Pancreas (tissue), 10 donors: ENCODE data around the gene MAP7D1. TPM values are rescaled to one million over a fixed set of nuclear protein-coding genes. Genes with fewer than 3 reads are reported as not detected.
A peak's percentile ranks its signal among the peaks of the same experiment; 100 is the strongest.
"Not testable (repeated sequence)": the region's sequence is repeated elsewhere in the genome, so short reads cannot be mapped to it uniquely, and the experiment has no call there.

Source experiments
- ATAC-seq, 4 donors: fragments of 200-7000 bp; cut with Tn5 transposase; one replicate each; pipeline versions ENCODE4 v1.8.0 to v1.9.1; 2020; ENCODE audit warnings: mild to moderate bottlenecking in 4 of 4, moderate library complexity in 4 of 4
- DNase-seq, 6 donors: peaks; one replicate each; pipeline ENCODE4 v3.0.0-alpha.2; 2020
- FAIRE-seq: peaks from 2 replicates; lab custom pipeline; 2012; peaks lifted over from hg19 to GRCh38; lab: Jason Lieb, UNC
- H3K27ac ChIP-seq, 4 donors: fragments of 200-600 bp; sonication (generic); 1 replicate in 3 of 4; 2 replicates in 1 of 4; pipeline versions ENCODE4 v1.5.0 to v1.8.0; 2020
- H3K27me3 ChIP-seq, 4 donors: fragments of 200-600 bp; one replicate each; pipeline ENCODE4 v1.8.0; 2021
- H3K36me3 ChIP-seq, 3 donors: fragments of 200-600 bp; sonication (generic) in 1 of 3; one replicate each; pipeline versions ENCODE4 v1.5.0 to v1.8.0; 2020 to 2021
- H3K4me1 ChIP-seq, 3 donors: fragments of 200-600 bp; one replicate each; pipeline ENCODE4 v1.8.0; 2021
- H3K4me3 ChIP-seq, 4 donors: fragments of 200-600 bp; sonication (generic) in 2 of 4; one replicate each; pipeline versions ENCODE4 v1.5.0 to v1.8.0; 2020 to 2021
- H3K9me3 ChIP-seq, 4 donors: fragments of 200-600 bp; one replicate each; pipeline ENCODE4 v1.8.0; 2021
- WGBS, 2 donors: extraction: QIAGEN DNeasy Blood & Tissue Kit; methylation state at CpG; one replicate each; pipeline ENCODE4 v1.1.7; 2013; 5-methylcytosine and 5-hydroxymethylcytosine counted together
- intact Hi-C, 3 donors: fragments of 100-400 bp; cut with DNase I; formaldehyde crosslinking; loops; one replicate each; pipeline versions ENCODE4 v1.11.1 to v1.14.2; 2022
- polyA plus RNA-seq, 2 donors: library from polyadenylated mRNA; stranded (reverse); fragments of 200-250 nt; gene quantifications; one replicate each; pipeline ENCODE4 v1.2.3, GENCODE V29; 2013
- total RNA-seq, 6 donors: library from RNA; stranded (reverse); fragmentation: NEBNext Ultra II Directional in 4 of 6; extraction: Animal tissue kit (Norgen Biotek cat#: 25700) in 4 of 6; gene quantifications; one replicate each; pipeline versions ENCODE4 v1.2.1 to v1.2.4, GENCODE V29; 2021 to 2023
- TF ChIP-seq, protein P1 (sequence below), 4 donors: fragments of 200-600 bp; sonication (generic) in 3 of 4; IDR thresholded peaks; one replicate each; pipeline versions ENCODE4 v1.5.0 to v1.8.0; 2021; ENCODE audit warnings: antibody characterized with exemption in 4 of 4
- donor health status: healthy with polysubstance abuse.
- donor health status: DM: no; HTN: no; CAD: no; lungs with moderate emphysema.
- donor health status: DM: no; HTN: no; CAD: no.
- donor health status: control.
- donor health status: control.
- donor health status: Bipolar disorder and iron deficiency.
- donor health status: DM: yes; HTN: yes; CAD: no.
- donor health status: DM: no; HTN: no; CAD: no.
- donor health status: DM: no; HTN: no; CAD: no.
- donor health status: DM: yes; HTN: yes; CAD: no.

MAP7D1 gene
- total and polyA plus RNA-seq, 8 donors: 12.5 to 39.3 (median 22.3) TPM

DNA sequence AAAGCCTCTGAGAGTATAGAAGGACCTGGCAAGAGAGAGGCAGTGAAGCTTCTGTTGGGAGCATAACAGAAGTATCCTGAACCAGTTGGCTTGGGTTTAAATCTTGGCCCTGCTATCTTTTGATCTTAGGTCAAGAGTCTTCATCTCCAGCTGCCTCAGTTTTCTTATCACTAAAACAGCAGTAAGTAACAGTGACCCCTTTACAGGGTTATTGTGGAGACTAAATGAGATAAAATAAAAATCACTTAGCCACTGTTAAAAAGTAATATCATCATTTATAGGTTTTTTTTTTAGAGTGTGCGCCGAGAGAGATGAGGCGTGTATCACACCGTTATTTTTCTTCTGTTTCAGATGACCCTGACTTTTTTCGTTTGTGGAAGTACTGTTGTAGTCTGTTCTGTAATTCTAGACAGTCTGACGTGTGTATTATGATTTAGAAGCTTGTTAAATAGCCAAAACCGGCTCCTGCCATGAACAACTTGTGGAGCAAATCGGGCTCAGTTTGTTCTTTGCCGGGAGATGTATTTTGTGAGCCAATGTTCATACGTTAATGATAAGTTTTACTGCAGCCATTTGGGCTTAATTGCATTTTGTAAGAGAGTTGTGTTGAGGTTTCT lies 69.4 kb downstream of the MAP7D1 start:
- peaks cover 12 to 25% (median 22%) of the 10 kb centered on the region in 3 donors for H3K4me1 ChIP-seq
- ATAC-seq: no peak
- TF ChIP-seq, protein P1, sequence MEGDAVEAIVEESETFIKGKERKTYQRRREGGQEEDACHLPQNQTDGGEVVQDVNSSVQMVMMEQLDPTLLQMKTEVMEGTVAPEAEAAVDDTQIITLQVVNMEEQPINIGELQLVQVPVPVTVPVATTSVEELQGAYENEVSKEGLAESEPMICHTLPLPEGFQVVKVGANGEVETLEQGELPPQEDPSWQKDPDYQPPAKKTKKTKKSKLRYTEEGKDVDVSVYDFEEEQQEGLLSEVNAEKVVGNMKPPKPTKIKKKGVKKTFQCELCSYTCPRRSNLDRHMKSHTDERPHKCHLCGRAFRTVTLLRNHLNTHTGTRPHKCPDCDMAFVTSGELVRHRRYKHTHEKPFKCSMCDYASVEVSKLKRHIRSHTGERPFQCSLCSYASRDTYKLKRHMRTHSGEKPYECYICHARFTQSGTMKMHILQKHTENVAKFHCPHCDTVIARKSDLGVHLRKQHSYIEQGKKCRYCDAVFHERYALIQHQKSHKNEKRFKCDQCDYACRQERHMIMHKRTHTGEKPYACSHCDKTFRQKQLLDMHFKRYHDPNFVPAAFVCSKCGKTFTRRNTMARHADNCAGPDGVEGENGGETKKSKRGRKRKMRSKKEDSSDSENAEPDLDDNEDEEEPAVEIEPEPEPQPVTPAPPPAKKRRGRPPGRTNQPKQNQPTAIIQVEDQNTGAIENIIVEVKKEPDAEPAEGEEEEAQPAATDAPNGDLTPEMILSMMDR (IDR thresholded peaks at IDR 0.05): no peak
- intact Hi-C loops: no loop called here
- peak overlapping the region; percentile 76 to 96 (median 92) for H3K27ac ChIP-seq
- no peak for FAIRE-seq
- no peaks in the 10 kb centered on the region for H3K27me3 ChIP-seq
- DNase-seq: no peak
- H3K9me3 ChIP-seq: no peaks in the 10 kb centered on the region
- peaks cover 0 to 7% (median 0%) of the 10 kb centered on the region in 3 donors for H3K36me3 ChIP-seq
- 6 to 7% methylated on average over 10 of the region's 10 CpGs for WGBS, 2 donors
- peak overlapping the region; percentile 70 to 82 (median 72) for H3K4me3 ChIP-seq

- ATAC-seq, H3K27ac ChIP-seq, intact Hi-C loops, H3K9me3 ChIP-seq, DNase-seq, H3K4me3 ChIP-seq, H3K27me3 ChIP-seq, FAIRE-seq: not testable (repeated sequence)
- Histone ChIP-seq H3K4me1 (peaks cover 12 to 17% (median 16%) of the 10 kb centered on the region in 3 donors), H3K36me3 (peaks cover 0 to 14% (median 0%) of the 10 kb centered on the region in 3 donors)
- 95 to 96% methylated on average over 12 of the region's 12 CpGs for WGBS, 2 donors
Measured at GRCh38 chr1:36230279-36230678, 74.3 kb downstream of the MAP7D1 start.

Other genes with a start within 250 kb of the MAP7D1 start
- gene AGO3, start 225.1 kb upstream of the MAP7D1 start, total RNA-seq: 10 to 100 TPM in 3 of 6 donors, 1 to 10 TPM in 3; 7.7 to 16.6 (median 9.9) TPM
- 1 to 10 TPM; 2.2 to 2.8 TPM for gene AGO3, start 225.1 kb upstream of the MAP7D1 start, polyA plus RNA-seq
- gene TEKT2, start 72.1 kb upstream of the MAP7D1 start, total RNA-seq: 1 to 10 TPM; 1.3 to 2.7 (median 1.6) TPM
- gene TEKT2, start 72.1 kb upstream of the MAP7D1 start, polyA plus RNA-seq: 10 to 100 TPM in 1 of 2 donors, 1 to 10 TPM in 1; 6.5 to 17.6 TPM
- 10 to 100 TPM in 2 of 6 donors, 1 to 10 TPM in 4; 6.1 to 13.2 (median 8.4) TPM for gene ADPRS, start 67.3 kb upstream of the MAP7D1 start, total RNA-seq
- 10 to 100 TPM; 14.9 to 28.8 TPM for gene ADPRS, start 67.3 kb upstream of the MAP7D1 start, polyA plus RNA-seq
- 1 to 10 TPM in 2 of 6 donors, under 1 TPM in 4; 0.12 to 3.3 (median 0.34) TPM for gene COL8A2, start 30.9 kb upstream of the MAP7D1 start, total RNA-seq
- gene COL8A2, start 30.9 kb upstream of the MAP7D1 start, polyA plus RNA-seq: under 1 TPM; 0.31 to 0.42 TPM
- gene TRAPPC3, start 6.7 kb upstream of the MAP7D1 start, total RNA-seq: 10 to 100 TPM; 24.6 to 29.5 (median 27.0) TPM
- gene TRAPPC3, start 6.7 kb upstream of the MAP7D1 start, polyA plus RNA-seq: 10 to 100 TPM; 21.8 to 41.5 TPM
- gene THRAP3, start 68.3 kb downstream of the MAP7D1 start, total RNA-seq: 10 to 100 TPM; 24.0 to 54.7 (median 34.8) TPM
- gene THRAP3, start 68.3 kb downstream of the MAP7D1 start, polyA plus RNA-seq: 10 to 100 TPM; 17.0 to 27.5 TPM
- gene SH3D21, start 150.2 kb downstream of the MAP7D1 start, total RNA-seq: 1 to 10 TPM in 2 of 6 donors, under 1 TPM in 4; 0.41 to 1.7 (median 0.58) TPM
- 1 to 10 TPM; 1.7 to 2.6 TPM for gene SH3D21, start 150.2 kb downstream of the MAP7D1 start, polyA plus RNA-seq
- gene EVA1B, start 167.5 kb downstream of the MAP7D1 start, total RNA-seq: 10 to 100 TPM in 1 of 6 donors, 1 to 10 TPM in 5; 3.3 to 11.4 (median 3.9) TPM
- 10 to 100 TPM; 13.3 to 14.0 TPM for gene EVA1B, start 167.5 kb downstream of the MAP7D1 start, polyA plus RNA-seq
- gene STK40, start 229.8 kb downstream of the MAP7D1 start, total RNA-seq: 10 to 100 TPM; 32.9 to 68.1 (median 40.8) TPM
- gene STK40, start 229.8 kb downstream of the MAP7D1 start, polyA plus RNA-seq: 10 to 100 TPM; 21.2 to 26.2 TPM
- 10 to 100 TPM in 5 of 6 donors, 1 to 10 TPM in 1; 9.5 to 16.4 (median 13.5) TPM for gene LSM10, start 241.7 kb downstream of the MAP7D1 start, total RNA-seq
- gene LSM10, start 241.7 kb downstream of the MAP7D1 start, polyA plus RNA-seq: 10 to 100 TPM; 21.4 to 26.9 TPM